Endothelial cell of umbilical vein (primary cell): ENCODE results near the gene SLC24A1. TPM values are rescaled to one million over a fixed set of nuclear protein-coding genes. Genes with fewer than 3 reads are reported as not detected.

Experiments
- BruUV-seq: library from RNA; stranded (reverse); fragments of 400-500 nt; replicated peaks from 2 replicates; lab custom pipeline; 2021; lab: Mats Ljungman, UMichigan
- CTCF ChIA-PET: fragments of 300-600, 350-600 bp; sonication (Branson Sonifier 250); formaldehyde crosslinking; loops from one replicate; lab custom pipeline; 2021; ENCODE audit warnings: antibody characterized with exemption, inconsistent platforms; lab: Charles Lee
- POLR2A ChIA-PET: fragments of 300-600, 350-600 bp; sonication (Branson Sonifier 250); formaldehyde crosslinking; loops from one replicate; lab custom pipeline; 2021; ENCODE audit warnings: antibody characterized with exemption, inconsistent platforms; lab: Charles Lee
- DNase-seq: peaks from one replicate; pipeline ENCODE4 v3.0.0-alpha.2; 2011; ENCODE audit warnings: low read depth, low spot score
- FAIRE-seq: peaks from 2 replicates; lab custom pipeline; 2011; peaks lifted over from hg19 to GRCh38; lab: Jason Lieb, UNC
- H2AFZ ChIP-seq: 2 replicates; pipeline ENCODE4 v1.6.0; 2012; ENCODE audit warnings: low read depth, low read length, control low read depth, inconsistent platforms
- H3K27ac ChIP-seq: 2 replicates; pipeline ENCODE4 v1.5.1; 2011; ENCODE audit warnings: low read depth, mild to moderate bottlenecking, control low read depth, low read length, moderate library complexity; ENCODE audit not compliant: insufficient read depth
- H3K27me3 ChIP-seq, 2 experiments: 2 replicates each; pipeline versions ENCODE4 v1.6.0 to v1.6.1; 2011; ENCODE audit warnings: low read length in 2 of 2, mixed read lengths in 1 of 2; ENCODE audit not compliant: control insufficient read depth in 2 of 2, insufficient read depth in 2 of 2
- H3K36me3 ChIP-seq, 2 experiments: 2 replicates in 1 of 2; 3 replicates in 1 of 2; pipeline ENCODE4 v1.5.1; 2011; ENCODE audit warnings: low read length in 2 of 2, mild to moderate bottlenecking in 1 of 2, moderate library complexity in 1 of 2; ENCODE audit not compliant: control insufficient read depth in 2 of 2, insufficient read depth in 2 of 2; ENCODE audit errors: extremely low read depth in 1 of 2
- H3K4me1 ChIP-seq: 3 replicates; pipeline ENCODE4 v1.5.1; 2011; ENCODE audit warnings: mild to moderate bottlenecking, low read length; ENCODE audit not compliant: control insufficient read depth, insufficient read depth; ENCODE audit errors: extremely low read depth
- H3K4me2 ChIP-seq: 2 replicates; pipeline ENCODE4 v1.6.1; 2011; ENCODE audit warnings: low read length, control low read depth, mixed read lengths; ENCODE audit not compliant: insufficient read depth
- H3K4me3 ChIP-seq, 3 experiments: fragments of 200-600 bp in 1 of 3; sonication (generic), shearing (Covaris generic) in 1 of 3; replicated peaks in 1 of 3; 2 replicates each; pipeline ENCODE4 v1.5.1; 2011 to 2016; ENCODE audit warnings: control low read depth in 3 of 3, low read length in 3 of 3, mild to moderate bottlenecking in 2 of 3, inconsistent platforms in 1 of 3, low read depth in 1 of 3, moderate library complexity in 1 of 3; ENCODE audit not compliant: insufficient read depth in 1 of 3
- H3K79me2 ChIP-seq: 2 replicates; pipeline ENCODE4 v1.6.0; 2012; ENCODE audit warnings: low read length, inconsistent platforms; ENCODE audit not compliant: control insufficient read depth, insufficient read depth
- H3K9ac ChIP-seq: replicated peaks from 2 replicates; pipeline ENCODE3; 2011; ENCODE audit warnings: low read length, control low read depth; ENCODE audit not compliant: insufficient read depth; ENCODE audit errors: extremely low read depth
- H3K9me1 ChIP-seq: replicated peaks from 3 replicates; pipeline ENCODE4 v1.6.0; 2011; ENCODE audit warnings: mild to moderate bottlenecking, low read length; ENCODE audit not compliant: control insufficient read depth, insufficient read depth; ENCODE audit errors: extremely low read depth
- H3K9me3 ChIP-seq: replicated peaks from 2 replicates; pipeline ENCODE4 v1.5.1; 2012; ENCODE audit warnings: low read length, inconsistent platforms; ENCODE audit not compliant: control insufficient read depth, insufficient read depth
- H4K20me1 ChIP-seq: replicated peaks from 2 replicates; pipeline ENCODE3; 2011; ENCODE audit warnings: mild to moderate bottlenecking, low read length; ENCODE audit not compliant: control insufficient read depth, insufficient read depth; ENCODE audit errors: extremely low read depth
- EZH2 ChIP-seq: IDR thresholded peaks from 2 replicates; pipeline ENCODE4 v1.6.1; 2012; ENCODE audit warnings: borderline replicate concordance, low read depth, mild to moderate bottlenecking, moderate library complexity, low read length, inconsistent platforms; ENCODE audit not compliant: severe bottlenecking
- FOS ChIP-seq: IDR thresholded peaks from 2 replicates; pipeline ENCODE4 v1.6.1; 2011; ENCODE audit warnings: mild to moderate bottlenecking, low read length, moderate library complexity, borderline replicate concordance; ENCODE audit not compliant: insufficient read depth
- GATA2 ChIP-seq: IDR thresholded peaks from 2 replicates; pipeline ENCODE4 v1.7.0; 2011; ENCODE audit warnings: low read depth, mild to moderate bottlenecking, moderate library complexity, mixed read lengths, low read length; ENCODE audit not compliant: insufficient read length, insufficient read depth
- JUN ChIP-seq: IDR thresholded peaks from 2 replicates; pipeline ENCODE4 v1.6.1; 2011; ENCODE audit warnings: borderline replicate concordance, low read depth; ENCODE audit not compliant: insufficient read length, insufficient read depth
- MYC ChIP-seq: IDR thresholded peaks from one replicate; pipeline ENCODE4 v1.6.1; 2011; ENCODE audit warnings: mild to moderate bottlenecking, low read depth, low read length
- POLR2A ChIP-seq: IDR thresholded peaks from 2 replicates; pipeline ENCODE4 v1.6.1; 2012; ENCODE audit warnings: low read depth, mild to moderate bottlenecking, control low read depth, low read length
- POLR2AphosphoS5 ChIP-seq: IDR thresholded peaks from 2 replicates; pipeline ENCODE4 v1.6.1; 2012; ENCODE audit warnings: low read depth, mild to moderate bottlenecking, control low read depth, low read length, moderate library complexity; ENCODE audit not compliant: insufficient read depth
- dilution Hi-C: fragments of 300-500 bp; cut with MboI; formaldehyde crosslinking; loops from one replicate; pipeline ENCODE4 v1.15.0; 2019; ENCODE audit warnings: low sequenced_read_pairs; ENCODE audit not compliant: extremely low pct_ligation_motif_present
- intact Hi-C: fragments of 100-400 bp; cut with micrococcal nuclease; formaldehyde crosslinking; loops from one replicate; pipeline ENCODE4 v1.10.0; 2022
- polyA plus RNA-seq, 4 experiments: library from polyadenylated mRNA; depleted of rRNA in 3 of 4; stranded (reverse) in 3 of 4; unstranded in 1 of 4; fragments of >200 nt; gene quantifications; 2 replicates each; pipeline versions ENCODE4 v1.2.1 to v1.2.3, GENCODE V29; 2011 to 2012; ENCODE audit warnings: missing spikeins in 1 of 4
- total RNA-seq: library from RNA; stranded (reverse); gene quantifications from 2 replicates; pipeline ENCODE4 v1.2.3, GENCODE V29; 2021
- TF ChIP-seq, protein P1 (sequence below), 2 donors: IDR thresholded peaks; 1 replicate in 1 of 2; 2 replicates in 1 of 2; pipeline ENCODE4 v1.5.1; 2011; ENCODE audit warnings: low read length in 2 of 2, mild to moderate bottlenecking in 2 of 2, moderate library complexity in 2 of 2, control low read depth in 1 of 2, inconsistent platforms in 1 of 2, low read depth in 1 of 2; ENCODE audit not compliant: insufficient read depth in 1 of 2; ENCODE audit errors: extremely low read depth in 1 of 2
- TF ChIP-seq, protein P2 (sequence below): IDR thresholded peaks from 2 replicates; pipeline ENCODE4 v1.6.1; 2011; ENCODE audit not compliant: insufficient read depth, insufficient read length

The SLC24A1 gene
- total and polyA plus RNA-seq, 2 donors (not counting 3 experiments of a cell fraction or from before 2014, with no cell fraction given), result 3.6 to 7.3 TPM

DNA sequence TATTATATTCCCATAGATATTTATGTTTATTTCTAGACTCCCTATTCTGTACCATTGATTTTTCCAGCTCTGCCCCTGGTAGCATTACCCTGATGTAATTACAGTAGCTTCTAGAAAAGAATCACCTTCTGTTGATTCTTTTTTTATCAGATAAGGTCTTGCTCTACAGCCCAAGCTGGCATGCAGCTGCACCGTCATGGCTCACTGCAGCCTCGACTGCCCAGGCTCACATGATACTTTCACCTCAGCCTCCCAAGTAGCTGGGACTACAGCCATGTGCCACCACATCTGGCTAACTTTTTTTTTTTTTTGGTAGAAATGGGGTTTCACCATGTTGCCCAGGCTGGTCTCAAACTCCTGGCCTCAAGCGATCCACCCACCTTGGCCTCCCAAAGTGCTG lies 41.8 kb downstream of the SLC24A1 start:
- peaks cover 0 to 5% of the 10 kb centered on the region in 2 experiments for H3K36me3 ChIP-seq
- intact Hi-C loops (no loop called here), dilution Hi-C loops (no loop called here)
- no peak for TF ChIP-seq FOS
- TF ChIP-seq EZH2, result no peak
- no peak for TF ChIP-seq POLR2AphosphoS5
- TF ChIP-seq POLR2A, result no peak
- TF ChIP-seq MYC, result no peak
- TF ChIP-seq, protein P1, sequence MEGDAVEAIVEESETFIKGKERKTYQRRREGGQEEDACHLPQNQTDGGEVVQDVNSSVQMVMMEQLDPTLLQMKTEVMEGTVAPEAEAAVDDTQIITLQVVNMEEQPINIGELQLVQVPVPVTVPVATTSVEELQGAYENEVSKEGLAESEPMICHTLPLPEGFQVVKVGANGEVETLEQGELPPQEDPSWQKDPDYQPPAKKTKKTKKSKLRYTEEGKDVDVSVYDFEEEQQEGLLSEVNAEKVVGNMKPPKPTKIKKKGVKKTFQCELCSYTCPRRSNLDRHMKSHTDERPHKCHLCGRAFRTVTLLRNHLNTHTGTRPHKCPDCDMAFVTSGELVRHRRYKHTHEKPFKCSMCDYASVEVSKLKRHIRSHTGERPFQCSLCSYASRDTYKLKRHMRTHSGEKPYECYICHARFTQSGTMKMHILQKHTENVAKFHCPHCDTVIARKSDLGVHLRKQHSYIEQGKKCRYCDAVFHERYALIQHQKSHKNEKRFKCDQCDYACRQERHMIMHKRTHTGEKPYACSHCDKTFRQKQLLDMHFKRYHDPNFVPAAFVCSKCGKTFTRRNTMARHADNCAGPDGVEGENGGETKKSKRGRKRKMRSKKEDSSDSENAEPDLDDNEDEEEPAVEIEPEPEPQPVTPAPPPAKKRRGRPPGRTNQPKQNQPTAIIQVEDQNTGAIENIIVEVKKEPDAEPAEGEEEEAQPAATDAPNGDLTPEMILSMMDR (IDR thresholded peaks at IDR 0.05; ENCODE audit: extremely low read depth in 1 of 2, insufficient read depth in 1 of 2, low read depth in 1 of 2, low read length in 2 of 2), result no peak
- TF ChIP-seq, protein P2, sequence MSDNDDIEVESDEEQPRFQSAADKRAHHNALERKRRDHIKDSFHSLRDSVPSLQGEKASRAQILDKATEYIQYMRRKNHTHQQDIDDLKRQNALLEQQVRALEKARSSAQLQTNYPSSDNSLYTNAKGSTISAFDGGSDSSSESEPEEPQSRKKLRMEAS, result no peak
- TF ChIP-seq GATA2, result no peak
- TF ChIP-seq JUN, result no peak
- no peaks in the 10 kb centered on the region for H3K4me1 ChIP-seq
- no peaks in the 10 kb centered on the region for H3K79me2 ChIP-seq
- no peaks in the 10 kb centered on the region for H4K20me1 ChIP-seq
- no peaks in the 10 kb centered on the region for H3K9me3 ChIP-seq
- no TSS peak for BruUV-seq
- no peak overlapping the region for H2AFZ ChIP-seq
- H3K9me1 ChIP-seq, result no peaks in the 10 kb centered on the region
- ChIA-PET POLR2A (no interaction called here), CTCF (interaction anchor here (1.0 to 1.4 kb wide), 2 partner anchors 73 to 193 kb away, joined by 3 to 4 read pairs; no protein-coding TSS in a partner anchor)
- FAIRE-seq, result no peak
- H3K4me2 ChIP-seq, result no peak overlapping the region
- DNase-seq, result no peak
- no peaks in the 10 kb centered on the region for H3K27me3 ChIP-seq
- no peak overlapping the region for H3K9ac ChIP-seq
- no peak overlapping the region for H3K4me3 ChIP-seq
- H3K27ac ChIP-seq, result no peak overlapping the region
